HEK293 (cell line): ENCODE measurements around the gene GTF3C5.
A peak's percentile ranks its signal among the peaks of the same experiment; 100 is the strongest.
"Not testable (repeated sequence)": the region's sequence is repeated elsewhere in the genome, so short reads cannot be mapped to it uniquely, and the experiment has no call there.

ENCODE experiments used
- CTCF ChIA-PET: fragments of 350-600 bp; formaldehyde crosslinking; extraction: SDS; loops from one replicate; lab custom pipeline; 2021; ENCODE audit warnings: antibody characterized with exemption; lab: Yijun Ruan, JAX
- POLR2A ChIA-PET: fragments of 300-600 bp; formaldehyde crosslinking; extraction: SDS; loops from one replicate; lab custom pipeline; 2020; ENCODE audit warnings: antibody characterized with exemption, inconsistent platforms; lab: Yijun Ruan, JAX
- H3K27ac ChIP-seq: fragments of 200-500 bp; sonication (Bioruptor generic); 2 replicates; pipeline ENCODE4 v1.5.1; 2014; ENCODE audit warnings: low read depth, low read length, control low read depth, inconsistent platforms; ENCODE audit errors: extremely low read depth
- H3K36me3 ChIP-seq, 2 experiments: fragments of 200-500 bp in 1 of 2; sonication (Bioruptor generic) in 1 of 2; 1 replicate in 1 of 2; 2 replicates in 1 of 2; pipeline ENCODE4 v1.5.1; 2014 to 2017; ENCODE audit warnings: inconsistent platforms in 2 of 2, low read length in 2 of 2; ENCODE audit not compliant: control insufficient read depth in 2 of 2, insufficient read depth in 1 of 2
- H3K4me1 ChIP-seq: fragments of 200-500 bp; sonication (Bioruptor generic); 2 replicates; pipeline ENCODE4 v1.5.1; 2014; ENCODE audit warnings: mild to moderate bottlenecking, low read length, inconsistent platforms; ENCODE audit not compliant: control insufficient read depth, insufficient read depth
- H3K4me3 ChIP-seq: 2 replicates; pipeline ENCODE4 v1.5.1; 2011; ENCODE audit warnings: low read depth, mild to moderate bottlenecking, control low read depth, low read length, moderate library complexity
- H3K9me3 ChIP-seq: fragments of 200-500 bp; sonication (Bioruptor generic); 2 replicates; pipeline ENCODE4 v1.5.1; 2014; ENCODE audit warnings: low read depth, low read length, inconsistent platforms; ENCODE audit not compliant: control insufficient read depth, insufficient read depth
- BCL11A ChIP-seq: fragments of 450-650 bp; formaldehyde crosslinking; IDR thresholded peaks from 2 replicates; pipeline ENCODE4 v1.5.1; 2016; ENCODE audit warnings: low read depth, missing biosample characterization, missing genetic modification characterization
- PATZ1 ChIP-seq: fragments of 450-650 bp; formaldehyde crosslinking; IDR thresholded peaks from 2 replicates; pipeline ENCODE4 v1.5.1; 2016; ENCODE audit warnings: missing biosample characterization, missing genetic modification characterization
- ZBTB20 ChIP-seq: fragments of 450-650 bp; formaldehyde crosslinking; IDR thresholded peaks from 2 replicates; pipeline ENCODE4 v1.5.1; 2016; ENCODE audit warnings: missing biosample characterization, missing genetic modification characterization
- ZEB2 ChIP-seq: fragments of 450-650 bp; formaldehyde crosslinking; IDR thresholded peaks from 2 replicates; pipeline ENCODE4 v1.5.1; 2016; ENCODE audit warnings: missing biosample characterization, missing genetic modification characterization
- ZNF10 ChIP-seq: fragments of 450-650 bp; formaldehyde crosslinking; IDR thresholded peaks from 2 replicates; pipeline ENCODE4 v1.5.1; 2017; ENCODE audit warnings: missing biosample characterization, missing genetic modification characterization
- ZNF169 ChIP-seq: fragments of 450-650 bp; formaldehyde crosslinking; IDR thresholded peaks from 2 replicates; pipeline ENCODE4 v1.5.1; 2016; ENCODE audit warnings: missing biosample characterization, missing genetic modification characterization
- ZNF214 ChIP-seq: fragments of 450-650 bp; formaldehyde crosslinking; IDR thresholded peaks from 2 replicates; pipeline ENCODE4 v1.5.1; 2017; ENCODE audit warnings: missing biosample characterization, mild to moderate bottlenecking, missing genetic modification characterization, borderline replicate concordance
- ZNF24 ChIP-seq: fragments of 450-650 bp; formaldehyde crosslinking; IDR thresholded peaks from 2 replicates; pipeline ENCODE4 v1.5.1; 2016; ENCODE audit warnings: missing biosample characterization, missing genetic modification characterization
- ZNF366 ChIP-seq: fragments of 450-650 bp; formaldehyde crosslinking; conservative IDR thresholded peaks from 2 replicates; pipeline ENCODE4 v1.5.1; 2016; ENCODE audit warnings: missing biosample characterization, missing genetic modification characterization
- ZNF558 ChIP-seq: fragments of 450-650 bp; formaldehyde crosslinking; IDR thresholded peaks from 2 replicates; pipeline ENCODE4 v1.5.1; 2016; ENCODE audit warnings: missing biosample characterization, missing genetic modification characterization
- ZNF692 ChIP-seq: fragments of 450-650 bp; formaldehyde crosslinking; IDR thresholded peaks from 2 replicates; pipeline ENCODE4 v1.5.1; 2016; ENCODE audit warnings: missing biosample characterization, missing genetic modification characterization
- ZNF707 ChIP-seq: fragments of 450-650 bp; formaldehyde crosslinking; IDR thresholded peaks from 2 replicates; pipeline ENCODE4 v1.5.1; 2016; ENCODE audit warnings: missing biosample characterization, missing genetic modification characterization
- ZNF768 ChIP-seq: fragments of 450-650 bp; formaldehyde crosslinking; IDR thresholded peaks from 2 replicates; pipeline ENCODE4 v1.5.1; 2018; ENCODE audit warnings: missing biosample characterization, mild to moderate bottlenecking, missing genetic modification characterization

The GTF3C5 gene

DNA sequence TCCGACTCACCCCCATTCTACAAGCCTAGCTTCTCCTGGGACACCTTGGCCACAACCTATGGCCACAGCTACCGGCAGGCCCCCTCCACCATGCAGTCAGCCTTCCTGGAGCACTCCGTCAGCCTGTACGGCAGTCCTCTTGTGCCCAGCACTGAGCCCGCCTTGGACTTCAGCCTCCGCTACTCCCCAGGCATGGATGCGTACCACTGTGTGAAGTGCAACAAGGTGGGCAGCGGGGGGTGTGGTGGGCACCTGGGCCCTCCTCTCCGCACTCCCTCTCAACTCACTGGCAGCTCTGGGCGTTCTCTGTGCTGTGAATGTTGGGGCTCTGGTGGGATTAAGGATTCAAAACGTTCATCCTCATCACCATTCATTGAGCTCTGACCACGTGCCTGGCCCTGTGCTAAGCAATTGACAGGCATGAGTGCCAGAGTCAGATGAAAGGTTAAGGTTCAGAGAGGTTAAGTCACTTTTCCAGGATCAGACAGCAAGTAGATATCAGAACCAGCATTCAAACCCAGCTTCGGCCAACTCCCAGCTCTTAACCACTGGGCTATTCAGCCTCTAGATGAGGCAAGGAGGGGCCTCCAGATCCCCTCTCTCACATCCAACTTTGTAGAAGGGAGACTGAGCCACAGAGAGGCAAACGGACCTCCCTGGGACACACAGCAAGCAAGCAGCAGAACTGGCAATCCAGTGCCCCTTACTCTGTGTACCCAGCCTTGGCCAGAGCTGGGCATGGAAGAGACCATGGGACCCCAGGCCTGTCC is 42.4 kb upstream of the GTF3C5 start:
- ChIA-PET CTCF (interaction anchor here (2.2 kb wide), 1 partner anchor 12 kb away, joined by 20 read pairs; the partner anchor contains the start of gene GFI1B), POLR2A (interaction anchor here (1.7 kb wide), 1 partner anchor 42 kb away, joined by 4 read pairs; no protein-coding TSS in a partner anchor)
- Histone ChIP-seq H3K36me3 (no peaks in the 10 kb centered on the region), H3K9me3 (no peaks in the 10 kb centered on the region), H3K4me1 (no peaks in the 10 kb centered on the region), H3K4me3 (no peak overlapping the region), H3K27ac (no peak overlapping the region)
- peak; percentile 52; the same call in 1 of the 2 replicates for TF ChIP-seq ZNF768 (tag by site-specific recombination)
- TF ChIP-seq ZNF692 (tag by site-specific recombination) = no peak

DNA sequence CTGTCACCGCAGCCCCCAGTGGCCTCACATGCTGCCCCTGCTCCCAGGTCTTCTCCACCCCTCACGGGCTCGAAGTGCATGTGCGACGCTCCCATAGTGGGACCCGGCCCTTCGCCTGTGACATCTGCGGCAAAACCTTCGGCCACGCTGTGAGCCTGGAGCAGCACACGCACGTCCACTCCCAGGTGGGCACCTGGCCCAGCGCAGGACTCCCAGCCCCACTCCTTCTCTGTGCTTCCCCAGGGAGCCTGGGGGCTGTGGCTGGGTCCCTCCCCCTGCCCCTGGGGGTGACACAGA is 41.8 kb upstream of the GTF3C5 start:
- no peaks in the 10 kb centered on the region for H3K9me3 ChIP-seq
- no peaks in the 10 kb centered on the region for H3K36me3 ChIP-seq
- H3K4me1 ChIP-seq = no peaks in the 10 kb centered on the region
- no peak overlapping the region for H3K4me3 ChIP-seq
- TF ChIP-seq ZNF214 = no peak
- no peak for TF ChIP-seq ZNF707 (tag by site-specific recombination)
- no peak for TF ChIP-seq PATZ1
- no peak for TF ChIP-seq ZNF692 (tag by site-specific recombination)
- no peak for TF ChIP-seq BCL11A (tag by site-specific recombination)
- no peak for TF ChIP-seq ZNF10
- no peak for TF ChIP-seq ZNF558 (tag by site-specific recombination)
- TF ChIP-seq ZBTB20 (tag by site-specific recombination) = no peak
- no peak overlapping the region for H3K27ac ChIP-seq
- POLR2A ChIA-PET = no interaction called here
- CTCF ChIA-PET = interaction anchor here (2.2 kb wide), 1 partner anchor 13 kb away, joined by 20 read pairs; the partner anchor contains the start of gene GFI1B

DNA sequence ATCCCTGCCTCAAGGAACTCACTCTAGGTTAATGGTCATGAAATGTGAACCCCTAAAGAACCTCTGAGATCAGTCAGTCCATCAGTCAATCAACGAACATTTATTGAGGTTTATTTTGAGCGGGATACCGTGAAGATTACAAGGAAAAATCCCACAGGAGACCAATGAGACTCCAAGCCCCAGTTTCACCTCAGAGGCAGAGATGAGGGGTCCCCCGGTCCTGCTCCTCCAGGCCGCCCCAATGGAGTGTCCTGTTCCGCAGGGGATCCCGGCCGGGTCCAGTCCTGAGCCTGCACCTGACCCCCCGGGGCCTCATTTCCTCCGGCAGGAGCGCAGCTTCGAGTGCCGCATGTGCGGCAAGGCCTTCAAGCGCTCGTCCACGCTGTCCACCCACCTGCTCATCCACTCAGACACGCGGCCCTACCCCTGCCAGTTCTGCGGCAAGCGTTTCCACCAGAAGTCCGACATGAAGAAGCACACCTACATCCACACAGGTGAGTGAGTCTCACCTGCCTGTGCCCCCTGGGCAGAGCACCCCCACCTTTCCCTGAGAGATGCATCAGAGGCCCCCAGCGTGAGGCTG is 41.3 kb upstream of the GTF3C5 start:
- no peaks in the 10 kb centered on the region for H3K4me1 ChIP-seq
- ChIA-PET POLR2A (no interaction called here), CTCF (no interaction called here)
- H3K9me3 ChIP-seq = no peaks in the 10 kb centered on the region
- TF ChIP-seq ZEB2 (tag by site-specific recombination) (peak; percentile 49; the same call in 1 of the 2 replicates), ZNF169 (no peak)
- H3K27ac ChIP-seq = no peak overlapping the region
- H3K4me3 ChIP-seq = no peak overlapping the region
- no peaks in the 10 kb centered on the region for H3K36me3 ChIP-seq

GRCh38 chr9:132989998-132990557 is 40.7 kb upstream of the GTF3C5 start:
- CTCF ChIA-PET = interaction anchor here (0.7 to 3.5 kb wide), 3 partner anchors 13 to 32 kb away, joined by 4 to 24 read pairs (median 5); partner anchors contain the start of gene GFI1B
- TF ChIP-seq ZNF24 (tag by site-specific recombination) = peak; percentile 96
- peak; percentile 28; the same call in 1 of the 2 replicates for TF ChIP-seq ZNF366

More at GRCh38 chr9:132989998-132990557, 40.7 kb upstream of the GTF3C5 start:
- H3K4me1 ChIP-seq, POLR2A ChIA-PET, H3K36me3 ChIP-seq, H3K9me3 ChIP-seq, H3K27ac ChIP-seq, H3K4me3 ChIP-seq: not testable (repeated sequence)
